G401.6 (cell line): Measurements from ENCODE around the gene IL18BP.

ENCODE experiments used
- FAIRE-seq: peaks from 2 replicates; lab custom pipeline; 2012; peaks lifted over from hg19 to GRCh38; lab: Jason Lieb, UNC

IL18BP gene

DNA sequence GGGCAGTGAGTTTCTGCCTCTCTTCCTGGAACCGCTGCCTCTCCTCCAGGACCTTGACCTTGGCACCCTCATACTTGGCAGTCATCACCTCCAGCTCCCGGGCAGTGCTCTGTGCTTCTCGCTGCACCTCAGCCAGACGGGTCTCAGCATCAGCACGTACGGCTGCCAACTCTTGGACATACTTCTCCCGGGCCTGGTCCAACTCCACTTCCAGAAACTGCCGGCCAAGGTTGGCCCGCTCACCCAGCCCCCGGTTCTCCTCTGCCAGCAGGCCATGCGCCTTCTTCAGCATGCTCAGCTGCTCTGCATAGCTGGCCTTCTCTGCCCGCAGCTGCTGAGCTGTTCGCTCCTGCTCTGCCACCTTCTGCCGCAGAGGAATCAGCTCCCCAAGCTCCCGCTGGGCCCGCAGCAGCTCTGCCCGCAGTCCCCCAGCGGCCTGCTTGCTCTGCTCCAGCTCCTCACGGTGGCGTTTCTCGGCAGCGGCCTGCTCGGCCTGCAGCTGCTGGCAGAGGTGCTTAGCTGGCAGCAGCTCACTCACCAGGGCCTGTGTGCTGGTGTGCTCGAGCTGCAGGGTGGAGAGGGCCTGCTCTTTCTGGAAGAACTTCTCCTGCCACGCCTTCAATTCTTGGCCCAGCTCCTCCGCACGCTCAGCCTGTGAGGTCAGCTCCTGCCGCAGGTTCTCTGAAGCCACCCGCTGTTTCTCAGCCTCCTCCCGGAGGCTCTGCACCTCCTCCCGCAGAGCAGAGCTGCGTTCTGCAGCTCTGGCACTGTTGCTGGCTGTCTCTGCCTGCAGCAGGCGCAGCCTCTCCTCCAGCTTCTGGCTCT, 14.4 kb downstream of the IL18BP start:
- no peak for FAIRE-seq

DNA sequence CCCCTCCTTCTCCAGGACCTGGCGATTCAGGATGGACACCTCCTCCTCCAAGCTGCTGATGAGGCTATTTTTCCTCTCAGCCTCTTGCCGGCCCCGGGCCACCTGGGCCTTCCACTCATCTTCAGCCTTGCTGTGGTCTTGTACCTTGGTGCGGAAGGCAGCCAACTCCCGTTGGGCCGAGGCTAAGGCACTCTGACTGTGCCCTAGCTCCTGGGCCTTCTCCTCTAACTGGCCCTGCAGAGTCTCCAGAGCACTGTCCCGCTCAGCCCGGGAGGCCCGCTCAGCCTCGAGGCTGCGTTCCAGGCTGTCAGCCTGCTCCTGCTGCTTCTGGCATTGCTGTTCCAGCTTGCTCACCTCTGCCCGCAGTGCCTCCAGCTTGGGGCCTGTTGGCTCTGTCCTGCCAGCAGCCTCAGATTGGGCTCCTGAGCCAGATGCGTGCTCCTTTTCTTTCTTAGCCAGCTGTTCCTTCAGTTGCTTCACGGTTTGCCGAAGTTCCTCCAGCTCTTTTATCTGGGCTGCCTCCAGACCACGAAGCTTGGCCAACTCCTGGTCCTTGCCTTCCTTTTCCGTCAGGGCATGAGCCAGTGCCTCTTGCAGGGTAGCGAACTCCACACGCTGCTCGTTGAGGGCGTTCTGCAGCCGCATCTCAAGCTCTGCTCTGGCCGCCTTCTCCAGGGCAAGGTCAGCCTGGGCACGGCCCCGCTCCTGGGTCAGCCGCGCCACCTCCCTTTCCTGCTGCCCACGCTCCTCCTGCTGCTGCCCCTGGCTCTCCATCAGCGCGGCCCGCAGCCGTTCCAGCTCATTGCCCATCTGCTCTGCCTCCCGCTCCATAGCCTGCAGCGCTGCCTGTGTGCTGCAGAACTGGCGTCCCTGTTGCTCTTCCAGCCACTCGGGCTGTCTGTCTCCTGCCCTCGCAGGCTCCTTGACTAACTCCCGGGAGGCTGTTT, 15.3 kb downstream of the IL18BP start:
- no peak for FAIRE-seq

DNA sequence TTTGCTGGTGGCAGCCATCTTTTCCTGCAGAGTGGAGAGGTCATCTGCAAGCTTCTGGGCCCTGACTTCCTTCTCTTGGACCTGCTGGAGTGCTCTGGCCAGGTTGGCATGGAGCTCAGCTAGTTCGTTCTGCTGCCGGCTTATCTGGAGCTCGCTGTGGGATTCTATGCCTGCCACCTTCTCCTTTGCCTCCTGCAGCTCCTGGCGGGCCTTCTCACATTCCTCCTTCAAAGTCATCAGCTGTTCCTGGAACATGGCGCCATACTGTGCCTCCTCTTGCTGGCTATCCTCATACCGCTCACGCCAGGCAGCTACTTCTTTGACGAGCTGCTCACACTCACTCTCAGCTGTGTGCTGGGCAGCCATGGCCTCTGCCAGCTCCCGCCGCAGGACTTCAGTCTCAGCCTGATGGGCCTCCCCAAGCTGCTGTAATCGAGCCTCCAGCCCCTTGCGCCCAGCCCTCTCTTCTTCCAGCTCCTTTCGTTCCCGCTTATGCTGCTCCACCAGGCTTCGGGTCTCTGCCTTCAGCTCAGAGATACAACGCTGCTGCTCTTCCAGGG, 16.1 kb downstream of the IL18BP start:
- no peak for FAIRE-seq

DNA sequence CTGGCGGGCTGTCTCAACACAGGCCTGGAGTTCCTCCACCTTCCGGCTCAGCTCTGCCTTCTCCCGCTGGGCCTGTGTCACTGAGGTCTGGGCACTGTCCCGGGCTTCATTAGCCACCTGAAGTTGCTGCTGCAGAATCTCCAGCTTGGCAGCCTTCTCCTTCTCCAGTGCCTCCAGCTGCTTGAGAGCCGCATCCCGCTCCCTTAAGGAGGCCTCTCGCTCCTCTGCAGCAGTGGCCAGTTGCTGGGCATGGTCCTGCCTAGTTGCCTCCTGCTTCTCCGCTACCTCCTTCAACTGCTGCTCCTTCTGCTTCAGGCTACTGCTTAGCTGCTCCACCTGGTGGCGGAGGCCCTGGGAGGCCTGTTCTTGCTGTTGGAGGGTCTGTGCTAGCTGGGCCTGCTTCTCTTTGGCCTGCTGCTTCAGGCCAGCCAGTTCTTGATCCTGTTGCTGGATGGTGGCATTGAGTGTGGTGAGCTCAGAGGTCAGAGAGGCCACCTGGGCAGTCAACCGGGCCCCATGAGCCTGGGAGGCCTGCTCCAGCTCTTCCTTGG, 16.9 kb downstream of the IL18BP start:
- FAIRE-seq = no peak

DNA sequence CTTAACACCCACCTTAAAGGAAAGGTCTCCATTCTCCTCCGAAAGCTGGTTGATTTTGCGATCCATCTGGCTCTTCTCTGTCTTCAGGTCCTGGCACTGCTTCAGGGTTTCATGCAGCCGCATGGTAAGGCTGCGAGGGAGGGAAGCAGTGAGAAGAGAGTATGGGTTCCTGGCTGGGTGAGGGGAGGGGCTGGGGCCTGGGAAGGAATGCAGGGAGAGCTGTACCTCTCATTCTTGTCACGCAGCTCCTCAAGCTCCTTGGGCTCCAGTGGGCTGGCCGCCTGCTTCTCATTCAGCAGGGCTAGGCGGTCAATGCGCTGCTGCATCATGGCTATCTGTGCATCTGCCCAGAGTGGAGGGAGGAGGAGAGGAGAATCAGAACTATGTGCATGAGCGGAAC, 19.5 kb downstream of the IL18BP start:
- no peak for FAIRE-seq

DNA sequence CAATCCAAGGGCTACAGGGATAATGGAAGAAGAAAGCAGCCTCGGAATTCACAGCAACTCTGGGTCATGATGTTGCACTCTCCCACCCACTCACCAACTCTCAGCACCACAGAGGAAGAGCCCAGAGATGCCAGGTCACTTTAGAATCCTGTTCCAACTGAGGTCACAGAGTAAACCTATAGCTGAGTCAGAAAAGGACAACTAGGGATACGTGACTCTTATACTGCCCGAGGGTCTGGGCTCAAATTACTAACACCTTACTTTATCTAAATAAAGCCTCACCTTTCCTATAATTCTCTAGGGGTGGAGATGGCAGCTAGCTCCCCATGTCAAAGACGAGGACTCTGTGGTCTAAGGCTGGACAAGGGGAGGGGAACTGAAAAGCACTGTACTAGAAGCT, 24.6 kb downstream of the IL18BP start:
- no peak for FAIRE-seq

DNA sequence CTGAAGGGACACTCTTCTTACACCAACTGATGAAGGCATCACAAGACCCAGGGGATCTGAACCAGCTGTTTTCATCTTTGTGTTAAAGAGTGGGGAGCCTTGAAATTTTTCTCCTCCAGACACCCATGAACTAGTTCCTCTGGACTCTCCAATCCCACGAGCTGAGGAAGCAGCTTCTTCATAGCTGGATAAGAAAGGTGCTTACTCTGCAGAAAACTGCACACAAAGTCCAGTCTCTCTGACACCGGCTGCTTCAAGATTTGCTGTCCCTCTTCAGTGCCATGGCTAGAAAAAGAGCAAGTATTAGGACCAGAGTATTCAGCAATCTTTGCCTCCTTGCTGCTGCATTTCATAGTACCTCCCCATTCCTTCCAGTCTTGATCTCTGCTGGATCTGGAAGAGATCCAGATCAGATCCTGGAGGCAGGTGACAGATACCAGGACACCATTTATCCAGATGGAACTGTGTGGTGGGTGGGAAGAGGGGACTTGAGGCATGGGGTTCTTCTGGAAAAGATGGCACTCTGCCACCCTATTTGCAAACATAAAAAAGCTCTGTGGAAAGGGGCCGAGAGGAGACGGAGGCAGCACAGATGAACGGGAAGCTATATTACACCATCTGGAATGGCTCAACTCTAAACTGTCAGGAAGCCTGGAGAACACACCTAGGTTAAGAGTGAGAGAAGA, 25.5 kb downstream of the IL18BP start:
- no peak for FAIRE-seq

DNA sequence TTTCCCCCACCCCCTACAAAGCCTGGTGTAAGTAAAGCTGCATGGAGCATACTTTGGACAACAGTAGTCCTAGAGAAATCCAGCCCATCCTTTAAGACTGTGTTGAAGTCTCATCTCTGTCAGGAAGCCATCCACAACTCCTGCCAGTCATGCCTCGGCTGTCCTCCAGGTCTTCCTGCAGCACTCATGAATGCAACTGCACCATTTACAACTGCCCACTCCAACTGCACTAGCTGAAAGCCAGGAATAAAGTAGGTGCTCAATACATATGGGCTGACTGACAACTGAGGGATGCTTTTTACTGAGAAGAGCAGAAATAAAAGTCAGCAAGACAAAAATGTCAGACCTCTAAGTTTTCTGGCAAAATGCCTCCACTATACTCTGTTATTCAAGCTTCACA, 27.4 kb downstream of the IL18BP start:
- no peak for FAIRE-seq

DNA sequence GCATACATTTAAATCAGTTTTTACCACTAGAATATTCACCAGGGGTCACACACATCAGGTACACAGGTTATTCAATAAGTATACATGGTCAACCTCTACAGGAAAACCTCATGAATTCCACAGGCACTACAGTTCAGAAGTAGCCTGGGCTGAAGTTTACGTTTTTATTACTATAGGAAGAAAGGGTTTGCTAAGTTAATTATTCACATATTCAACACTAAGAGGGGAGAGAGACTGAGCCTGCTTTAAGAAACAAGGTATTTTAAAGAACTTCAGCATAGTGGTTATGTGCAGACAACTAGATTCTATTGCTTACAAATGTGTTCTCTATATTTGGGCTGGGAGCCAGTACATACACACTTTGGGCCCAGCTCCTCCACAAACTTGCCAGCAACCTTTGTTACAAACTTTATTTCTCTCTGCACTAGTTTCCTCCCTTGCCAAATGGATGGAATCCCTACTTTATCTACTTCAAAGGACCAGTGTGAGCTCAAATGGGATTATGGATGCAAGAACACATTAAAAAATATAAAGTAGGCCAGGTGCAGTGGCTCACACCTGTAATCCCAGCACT, 31.9 kb downstream of the IL18BP start:
- FAIRE-seq = no peak

DNA sequence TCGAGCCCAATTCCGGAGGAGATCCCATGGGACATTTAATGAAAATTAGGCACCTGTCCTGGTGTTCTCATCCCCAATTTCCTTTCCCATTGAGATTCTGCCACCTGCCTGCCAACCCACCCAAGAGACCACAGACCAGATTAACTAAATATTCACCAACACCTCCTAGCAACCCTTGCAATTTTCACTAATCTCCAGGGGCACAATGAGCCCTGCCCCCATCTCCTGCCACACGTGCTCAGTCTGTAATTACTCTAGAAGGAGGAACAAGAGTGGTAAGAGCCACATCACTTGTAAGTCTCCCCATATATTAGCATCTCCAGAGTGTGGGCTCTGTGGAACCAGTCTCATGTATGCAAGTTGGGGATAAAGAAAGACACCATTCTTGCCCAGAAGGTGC, 38.0 kb downstream of the IL18BP start:
- no peak for FAIRE-seq

DNA sequence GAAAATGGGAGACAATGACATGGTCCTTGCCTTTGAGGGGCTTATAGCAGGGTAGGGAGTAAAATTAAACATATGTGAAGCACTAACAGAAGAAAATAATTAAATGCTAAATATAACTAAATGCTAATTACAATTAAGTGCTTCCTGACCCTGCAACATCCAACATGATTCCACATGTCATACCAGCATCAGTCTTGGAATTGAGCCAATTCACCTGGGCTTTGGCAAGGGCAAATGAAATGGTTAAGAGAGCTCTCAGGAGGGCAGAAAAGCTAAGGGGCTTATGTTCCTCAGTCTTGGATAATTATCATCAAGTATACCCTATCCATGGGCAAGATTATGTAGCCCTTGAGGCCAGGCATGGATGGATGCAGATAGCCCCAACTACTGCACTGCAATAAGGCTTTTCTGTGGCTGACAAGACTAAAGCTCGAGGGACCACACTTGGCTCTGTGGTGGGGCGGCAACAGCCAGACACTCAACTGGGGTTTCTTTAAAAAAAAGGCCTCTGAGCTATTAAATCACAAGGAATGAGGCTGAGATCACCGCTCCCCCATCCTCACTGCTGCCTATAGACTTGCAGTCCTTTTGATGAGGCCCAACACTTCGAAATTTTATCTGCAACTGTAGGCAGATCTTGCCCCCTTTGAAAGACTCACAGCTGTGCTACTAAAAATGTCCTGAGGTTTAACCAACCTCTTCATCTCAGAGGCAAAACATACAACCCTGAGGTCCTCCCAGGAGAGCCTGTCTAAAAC, 39.0 kb downstream of the IL18BP start:
- FAIRE-seq = no peak

DNA sequence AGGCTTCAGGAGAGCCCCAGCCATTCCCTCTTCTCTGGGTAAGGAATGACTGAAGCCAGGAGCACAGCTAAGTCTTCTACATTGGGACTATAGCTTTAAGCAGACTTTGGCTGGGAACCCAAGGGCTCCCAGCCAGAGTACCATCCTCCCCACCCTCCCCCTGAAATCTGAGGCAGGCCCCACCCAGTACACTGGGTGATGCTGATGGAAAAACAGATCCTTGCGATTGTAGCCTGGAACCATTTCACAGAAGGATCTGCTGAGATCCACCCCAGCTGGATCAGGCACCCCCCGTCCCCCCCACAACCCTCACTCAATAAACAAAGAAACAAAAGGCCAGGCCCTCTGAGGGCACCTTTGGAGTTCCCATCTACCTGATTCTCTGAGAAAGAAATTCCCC, 39.8 kb downstream of the IL18BP start:
- no peak for FAIRE-seq

DNA sequence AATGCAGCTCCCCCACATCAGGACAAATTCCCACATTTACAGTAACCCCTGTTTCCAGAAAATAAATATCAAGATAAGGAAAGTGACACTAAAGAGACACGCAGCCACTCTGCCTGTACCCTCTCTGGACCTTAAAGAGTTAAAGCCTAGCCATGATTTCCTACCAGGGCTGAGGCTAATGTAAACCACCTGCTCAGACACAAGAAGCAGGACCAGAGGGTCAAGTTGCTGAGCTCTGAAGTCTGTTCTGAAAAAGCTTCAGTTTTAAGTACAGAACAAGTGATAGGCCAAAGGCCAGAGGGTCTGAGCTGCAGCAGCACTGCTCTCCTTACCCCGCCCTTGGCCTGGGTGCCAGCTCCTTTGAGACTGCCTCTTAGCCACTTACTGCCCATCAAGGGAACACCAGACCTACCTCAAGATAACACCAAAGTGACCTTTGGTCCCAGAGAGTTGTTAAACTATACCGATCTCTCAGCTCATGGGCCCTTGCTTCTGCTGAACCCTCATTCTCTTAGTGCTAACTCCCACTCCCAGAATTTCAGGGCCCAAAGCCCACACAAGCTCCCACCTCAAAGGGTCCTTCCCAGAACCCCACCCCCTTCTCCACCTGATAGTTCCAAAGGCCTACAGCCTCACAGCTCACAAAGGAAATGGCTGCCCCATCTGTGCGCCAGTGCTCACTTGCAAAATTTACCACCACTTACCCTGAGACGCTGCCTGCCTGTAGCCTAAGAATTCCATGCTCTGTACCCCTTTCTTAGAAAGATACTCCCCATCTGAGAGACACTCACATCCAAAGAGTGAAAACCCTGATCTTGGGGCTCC, 40.5 kb downstream of the IL18BP start:
- no peak for FAIRE-seq

DNA sequence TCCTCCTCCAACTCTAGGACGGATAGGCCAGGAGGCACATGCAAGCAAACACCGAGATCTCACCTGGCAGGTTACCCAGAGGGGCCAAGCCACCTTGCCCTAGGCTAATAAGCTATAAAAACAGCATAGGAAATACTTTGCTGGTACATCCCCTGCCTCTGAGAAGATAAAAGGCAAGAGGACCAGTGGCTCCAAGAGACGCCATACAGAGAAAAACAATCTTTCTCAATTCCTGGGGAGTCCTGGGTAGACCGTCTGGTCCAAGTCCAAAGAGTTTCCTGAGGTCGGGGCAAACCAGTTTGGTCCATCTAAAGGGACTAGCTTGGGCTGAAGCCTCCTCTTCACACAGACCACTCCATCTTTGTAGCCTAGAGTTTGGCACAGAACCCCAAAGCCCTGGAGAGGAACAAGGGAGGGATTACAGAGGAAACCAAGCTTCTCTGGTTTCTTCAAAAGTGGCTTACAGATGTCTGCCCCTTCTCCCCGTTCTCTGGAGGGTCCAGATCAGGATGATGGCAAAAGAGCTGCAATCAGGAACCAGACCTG, 41.2 kb downstream of the IL18BP start:
- FAIRE-seq = no peak

DNA sequence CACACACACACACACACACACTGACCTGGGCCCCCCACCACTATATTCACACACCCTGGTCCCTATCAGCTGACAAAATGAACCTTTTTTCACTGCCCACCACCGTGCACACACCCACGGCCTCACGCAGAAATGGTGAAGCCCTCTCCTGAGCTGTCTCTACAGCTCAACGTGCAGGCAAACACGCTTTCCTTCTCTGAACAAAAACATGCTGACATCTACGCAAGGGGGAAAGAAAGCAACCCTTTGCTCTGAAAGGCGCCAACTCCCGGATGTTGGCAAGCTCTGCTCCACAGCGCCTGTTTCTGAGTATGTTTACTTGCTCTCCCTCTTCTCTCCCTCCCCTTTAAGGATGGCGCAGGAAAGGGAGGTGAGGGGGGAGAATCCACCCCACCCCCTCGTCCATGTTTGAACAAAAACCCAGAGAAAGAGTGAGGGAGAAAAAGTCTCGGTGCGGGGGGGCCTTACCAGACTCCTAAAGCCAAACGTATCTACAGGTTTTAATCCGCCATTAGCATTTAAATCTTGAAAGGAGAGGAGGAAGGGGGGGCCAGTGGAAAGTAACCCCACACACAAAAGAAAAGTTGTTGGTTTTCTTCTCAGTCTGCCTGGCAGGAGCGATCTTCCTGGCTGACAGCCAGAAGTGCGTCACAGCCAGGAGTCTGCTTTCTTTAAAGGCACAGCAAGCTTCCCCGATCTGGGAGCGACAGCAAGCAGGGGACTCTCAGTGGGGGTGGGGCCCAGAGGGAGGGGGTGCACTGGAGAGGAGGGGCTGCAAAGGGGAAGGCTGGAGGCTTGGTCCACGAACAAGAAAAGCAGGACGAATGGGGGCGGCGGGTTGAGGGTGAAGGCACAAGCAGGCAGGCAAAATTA, 42.0 kb downstream of the IL18BP start:
- FAIRE-seq = no peak

DNA sequence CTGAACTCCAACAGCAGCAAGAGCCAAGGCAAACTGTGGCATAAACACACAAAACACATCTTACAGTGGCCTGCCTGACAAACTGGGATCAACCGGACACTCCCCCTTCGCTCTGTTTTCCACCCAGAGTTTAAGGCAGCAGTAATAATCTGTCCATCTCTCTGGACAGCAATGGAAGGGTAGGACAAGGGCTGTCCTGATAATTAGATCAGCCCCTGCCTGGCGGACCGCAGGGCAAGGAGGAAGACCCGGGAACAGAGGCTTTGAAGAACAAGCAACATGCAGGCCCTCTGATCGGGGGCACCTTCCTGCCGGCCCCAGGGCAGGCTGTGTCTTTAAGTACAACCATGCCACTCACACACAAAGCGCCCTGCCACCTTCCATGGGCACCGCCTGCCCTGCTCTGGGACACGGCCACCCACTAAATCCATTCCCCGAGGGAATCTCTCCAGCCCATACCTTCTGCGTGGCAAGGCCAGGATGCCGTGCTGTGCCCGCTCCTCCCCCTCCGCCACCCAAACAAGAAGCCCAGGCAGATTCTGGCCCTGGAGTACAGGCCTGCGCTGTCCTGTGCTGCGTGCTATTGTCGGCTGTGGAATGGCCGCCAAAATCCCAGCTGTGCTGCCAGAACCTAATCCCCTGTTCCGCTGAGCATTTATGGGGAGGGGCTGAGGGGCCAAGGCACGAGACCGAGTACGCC, 42.8 kb downstream of the IL18BP start:
- FAIRE-seq = no peak

DNA sequence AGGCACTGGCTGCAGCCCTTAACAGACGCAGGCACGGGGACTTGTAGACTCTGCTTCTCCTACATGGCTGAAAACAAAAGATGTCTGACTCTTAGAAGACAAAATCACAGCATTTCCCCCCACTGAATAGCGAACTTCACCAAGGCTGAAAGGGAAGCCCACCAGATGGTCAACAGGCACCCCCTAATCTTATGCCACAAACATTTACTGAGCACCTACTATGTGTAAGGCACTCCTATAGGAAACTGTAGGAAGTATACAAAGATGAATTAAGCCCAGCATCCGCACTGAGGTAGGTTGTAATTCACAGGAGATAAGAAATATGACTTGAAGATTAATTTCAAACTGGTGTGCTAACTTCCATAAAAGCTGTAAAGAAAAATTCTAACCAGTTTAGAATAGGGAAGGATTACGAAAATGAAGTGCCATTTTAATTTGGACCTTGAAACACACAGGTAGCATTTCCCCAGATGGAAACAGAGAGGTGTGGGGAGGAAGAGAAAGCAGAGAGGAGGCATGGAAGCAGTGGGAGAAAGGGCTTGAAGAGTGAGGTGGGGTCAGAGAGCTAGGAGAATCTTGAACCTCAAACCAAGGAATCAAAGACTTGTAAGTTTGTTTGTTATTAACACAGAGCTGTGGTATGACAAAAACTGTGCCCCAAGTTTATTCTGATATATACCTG, 43.5 kb downstream of the IL18BP start:
- FAIRE-seq = no peak

DNA sequence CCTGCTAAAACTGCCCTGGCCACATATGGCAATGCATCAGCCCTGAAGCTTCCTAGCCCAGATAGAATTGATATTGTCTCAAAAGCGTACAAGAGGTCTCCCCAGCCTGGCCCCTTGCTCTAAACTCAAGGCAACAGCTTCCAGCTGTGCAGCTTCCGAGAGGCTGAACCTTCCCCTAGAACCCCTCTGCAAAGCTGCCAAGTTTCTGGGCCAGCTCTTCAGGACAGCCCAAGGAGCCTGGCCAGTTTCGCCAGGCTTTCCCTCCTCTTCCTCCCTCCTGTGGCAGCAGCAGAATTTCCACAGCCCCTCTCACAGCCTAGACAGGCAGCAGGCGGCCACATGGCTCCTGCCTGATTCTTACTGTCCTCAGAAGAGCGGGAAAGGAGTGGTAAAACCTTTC, 47.1 kb downstream of the IL18BP start:
- no peak for FAIRE-seq
